ENCODE data around the gene MAPK14. TPM values are rescaled to one million over a fixed set of nuclear protein-coding genes. Genes with fewer than 3 reads are reported as not detected.

The MAPK14 gene
- total RNA-seq, 1 donor from 2014 or later: 46.2 TPM

GRCh38 chr6:36132246-36132895 lies 104.8 kb downstream of the MAPK14 start:
- TF ChIP-seq CTCF (IDR thresholded peaks at IDR 0.05; ENCODE audit: partially characterized antibody, unreplicated experiment): no peak
- no peaks in the 10 kb centered on the region for H3K36me3 Mint-ChIP-seq (ENCODE audit: unreplicated experiment)
- DNase-seq: no peak
- H3K27me3 Mint-ChIP-seq (ENCODE audit: unreplicated experiment): no peaks in the 10 kb centered on the region
- H3K27ac Mint-ChIP-seq (ENCODE audit: unreplicated experiment): no peak overlapping the region
- peaks cover 26% of the 10 kb centered on the region for H3K4me1 Mint-ChIP-seq (ENCODE audit: low read depth, unreplicated experiment)
- H3K9me3 Mint-ChIP-seq (ENCODE audit: unreplicated experiment): peaks cover 2% of the 10 kb centered on the region
- H3K4me3 Mint-ChIP-seq (ENCODE audit: unreplicated experiment): peak overlapping the region; percentile 42

- H3K4me3 Mint-ChIP-seq (ENCODE audit: unreplicated experiment): no peak overlapping the region
- no peak for TF ChIP-seq CTCF (IDR thresholded peaks at IDR 0.05; ENCODE audit: partially characterized antibody, unreplicated experiment)
- H3K27me3 Mint-ChIP-seq (ENCODE audit: unreplicated experiment): no peaks in the 10 kb centered on the region
- H3K36me3 Mint-ChIP-seq (ENCODE audit: unreplicated experiment): no peaks in the 10 kb centered on the region
- no peak overlapping the region for H3K27ac Mint-ChIP-seq (ENCODE audit: unreplicated experiment)
- peaks cover 2% of the 10 kb centered on the region for H3K9me3 Mint-ChIP-seq (ENCODE audit: unreplicated experiment)
- DNase-seq: no peak
- peaks cover 26% of the 10 kb centered on the region for H3K4me1 Mint-ChIP-seq (ENCODE audit: low read depth, unreplicated experiment)
These were observed 105.5 kb downstream of the MAPK14 start for GRCh38 chr6:36133148-36133547.

GRCh38 chr6:36133912-36134311 lies 106.3 kb downstream of the MAPK14 start:
- TF ChIP-seq CTCF (IDR thresholded peaks at IDR 0.05; ENCODE audit: partially characterized antibody, unreplicated experiment): no peak
- H3K4me1 Mint-ChIP-seq (ENCODE audit: low read depth, unreplicated experiment): peaks cover 26% of the 10 kb centered on the region
- DNase-seq: no peak
- no peaks in the 10 kb centered on the region for H3K36me3 Mint-ChIP-seq (ENCODE audit: unreplicated experiment)
- no peak overlapping the region for H3K27ac Mint-ChIP-seq (ENCODE audit: unreplicated experiment)
- H3K27me3 Mint-ChIP-seq (ENCODE audit: unreplicated experiment): no peaks in the 10 kb centered on the region
- no peak overlapping the region for H3K4me3 Mint-ChIP-seq (ENCODE audit: unreplicated experiment)
- peaks cover 2% of the 10 kb centered on the region for H3K9me3 Mint-ChIP-seq (ENCODE audit: unreplicated experiment)

DNA sequence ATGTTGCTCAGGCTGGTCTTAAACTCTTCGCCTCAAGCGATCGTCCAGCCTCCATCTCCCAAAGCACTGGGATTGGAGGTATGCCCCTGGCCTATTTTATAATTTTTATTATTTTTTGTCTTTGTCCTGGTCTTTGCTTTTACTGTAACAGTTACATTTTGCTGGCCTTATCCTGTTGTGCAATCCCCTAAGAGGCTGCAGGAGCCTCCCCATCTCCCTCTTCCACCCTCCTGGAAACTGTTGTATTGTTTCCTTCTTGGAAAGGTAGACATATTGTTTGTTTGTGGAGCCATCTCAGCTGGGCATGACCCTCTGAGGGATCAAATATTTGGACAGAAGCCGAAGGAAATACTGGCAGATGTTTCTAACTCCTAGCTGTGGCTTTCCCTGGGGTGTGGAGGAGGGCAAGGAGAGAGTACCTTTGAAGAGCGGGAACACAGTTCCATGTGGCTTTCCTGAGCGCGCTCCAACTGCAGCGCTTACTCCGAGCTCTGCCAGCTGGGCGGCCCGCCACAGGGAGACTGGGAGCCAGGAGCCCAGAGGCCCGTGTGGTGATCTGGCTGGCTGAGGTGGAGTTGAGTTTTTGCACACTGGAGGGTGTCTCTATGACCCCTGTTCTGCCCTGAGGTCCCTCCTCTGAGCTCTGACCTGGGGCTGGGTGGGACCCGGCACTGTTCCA lies 107.6 kb downstream of the MAPK14 start:
- no peak overlapping the region for H3K27ac Mint-ChIP-seq (ENCODE audit: unreplicated experiment)
- no peaks in the 10 kb centered on the region for H3K27me3 Mint-ChIP-seq (ENCODE audit: unreplicated experiment)
- no peaks in the 10 kb centered on the region for H3K36me3 Mint-ChIP-seq (ENCODE audit: unreplicated experiment)
- DNase-seq: no peak
- TF ChIP-seq CTCF (IDR thresholded peaks at IDR 0.05; ENCODE audit: partially characterized antibody, unreplicated experiment): no peak
- H3K4me1 Mint-ChIP-seq (ENCODE audit: low read depth, unreplicated experiment): peaks cover 30% of the 10 kb centered on the region
- H3K9me3 Mint-ChIP-seq (ENCODE audit: unreplicated experiment): peaks cover 3% of the 10 kb centered on the region
- H3K4me3 Mint-ChIP-seq (ENCODE audit: unreplicated experiment): no peak overlapping the region

GRCh38 chr6:36136034-36136433 lies 108.4 kb downstream of the MAPK14 start:
- Mint-ChIP-seq H3K9me3 (ENCODE audit: unreplicated experiment) (peaks cover 3% of the 10 kb centered on the region), H3K4me1 (ENCODE audit: low read depth, unreplicated experiment) (peaks cover 34% of the 10 kb centered on the region), H3K27me3 (ENCODE audit: unreplicated experiment) (no peaks in the 10 kb centered on the region), H3K4me3 (ENCODE audit: unreplicated experiment) (no peak overlapping the region), H3K27ac (ENCODE audit: unreplicated experiment) (no peak overlapping the region), H3K36me3 (ENCODE audit: unreplicated experiment) (no peaks in the 10 kb centered on the region)
- no peak for TF ChIP-seq CTCF (IDR thresholded peaks at IDR 0.05; ENCODE audit: partially characterized antibody, unreplicated experiment)
- DNase-seq: no peak

Data from glutamatergic neuron (in vitro differentiated cells).